ENCODE measurements around the gene CHST11.

CHST11 gene

GRCh38 chr12:104722601-104723534 is 266.1 kb downstream of the CHST11 start:
- peak; percentile 76 for DNase-seq (ENCODE audit: low spot score)

GRCh38 chr12:104723895-104724294 is 267.1 kb downstream of the CHST11 start:
- no peak for DNase-seq (ENCODE audit: low spot score)

- no peak for DNase-seq (ENCODE audit: low spot score)
Measured at GRCh38 chr12:104724992-104725585, 268.3 kb downstream of the CHST11 start.

- DNase-seq (ENCODE audit: low spot score), result no peak
Measured at GRCh38 chr12:104725610-104726009, 268.9 kb downstream of the CHST11 start.

GRCh38 chr12:104727726-104728465 is 271.1 kb downstream of the CHST11 start:
- DNase-seq (ENCODE audit: low spot score), result no peak

- no peak for DNase-seq (ENCODE audit: low spot score)
Measured at GRCh38 chr12:104729091-104729490, 272.3 kb downstream of the CHST11 start.

- no peak for DNase-seq (ENCODE audit: low spot score)
Measured at GRCh38 chr12:104729610-104730446, 273.1 kb downstream of the CHST11 start.

GRCh38 chr12:104730763-104731162 is 274.0 kb downstream of the CHST11 start:
- no peak for DNase-seq (ENCODE audit: low spot score)

- DNase-seq (ENCODE audit: low spot score), result peak; percentile 52
Measured at GRCh38 chr12:104733717-104734175, 277.0 kb downstream of the CHST11 start.

GRCh38 chr12:104734541-104735095 is 277.9 kb downstream of the CHST11 start:
- no peak for DNase-seq (ENCODE audit: low spot score)

GRCh38 chr12:104735801-104736200 is 279.1 kb downstream of the CHST11 start:
- no peak for DNase-seq (ENCODE audit: low spot score)

GRCh38 chr12:104736307-104736706 is 279.6 kb downstream of the CHST11 start:
- DNase-seq (ENCODE audit: low spot score), result no peak

GRCh38 chr12:104737113-104737512 is 280.4 kb downstream of the CHST11 start:
- DNase-seq (ENCODE audit: low spot score), result no peak

GRCh38 chr12:104737791-104738301 is 281.1 kb downstream of the CHST11 start:
- DNase-seq (ENCODE audit: low spot score), result peak; percentile 65

- DNase-seq (ENCODE audit: low spot score), result no peak
Measured at GRCh38 chr12:104738331-104738730, 281.6 kb downstream of the CHST11 start.

- DNase-seq (ENCODE audit: low spot score), result no peak
Measured at GRCh38 chr12:104738776-104739642, 282.3 kb downstream of the CHST11 start.

- no peak for DNase-seq (ENCODE audit: low spot score)
Measured at GRCh38 chr12:104740668-104741067, 283.9 kb downstream of the CHST11 start.

GRCh38 chr12:104741077-104741476 is 284.3 kb downstream of the CHST11 start:
- DNase-seq (ENCODE audit: low spot score), result no peak

- no peak for DNase-seq (ENCODE audit: low spot score)
Measured at GRCh38 chr12:104741497-104742367, 285.0 kb downstream of the CHST11 start.
